ENCODE measurements around the gene MRPS31. TPM values are rescaled to one million over a fixed set of nuclear protein-coding genes. Genes with fewer than 3 reads are reported as not detected.

MRPS31 gene
- total RNA-seq, 2 donors from 2014 or later = 19.2 to 19.9 TPM

DNA sequence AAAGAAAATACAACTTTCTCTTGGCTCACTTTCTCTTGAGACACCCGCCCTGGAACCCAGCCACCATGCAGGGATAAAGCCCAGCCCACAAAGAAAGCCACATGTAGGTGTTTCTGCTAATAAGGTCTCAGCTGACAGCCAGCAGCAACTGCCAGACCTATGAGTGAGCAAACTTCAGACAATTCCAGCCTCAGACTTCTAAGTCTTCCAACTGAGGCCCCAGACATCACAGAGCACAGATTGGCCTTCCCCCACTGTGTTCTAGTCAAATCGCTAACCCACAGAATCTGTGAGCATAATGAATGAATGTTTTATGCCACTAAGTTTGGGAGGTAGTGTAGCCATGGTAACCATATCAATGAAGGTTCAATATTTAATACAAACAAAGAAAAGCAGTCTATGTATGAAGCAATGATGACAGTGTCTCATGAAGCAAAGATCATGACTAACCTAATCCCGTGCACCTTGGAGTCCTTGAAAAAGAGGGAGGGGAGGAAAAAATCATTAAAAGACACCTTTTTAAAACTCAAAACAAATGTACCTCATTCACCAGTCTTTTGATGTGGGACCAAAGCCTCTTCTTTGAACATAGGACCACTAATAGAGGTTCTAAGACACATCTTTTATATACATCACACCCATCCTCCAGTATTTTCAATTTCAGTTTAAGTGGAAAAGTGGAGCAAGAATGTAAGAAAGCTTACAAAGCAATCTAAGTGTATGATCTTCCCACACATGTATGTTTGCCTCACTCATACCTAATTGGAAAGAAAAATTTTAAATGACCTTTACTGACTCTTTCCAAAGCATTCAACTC, 6.2 kb downstream of the MRPS31 start:
- no peak for TF ChIP-seq POLR2AphosphoS5 (IDR thresholded peaks at IDR 0.05)
- TF ChIP-seq, protein P1, sequence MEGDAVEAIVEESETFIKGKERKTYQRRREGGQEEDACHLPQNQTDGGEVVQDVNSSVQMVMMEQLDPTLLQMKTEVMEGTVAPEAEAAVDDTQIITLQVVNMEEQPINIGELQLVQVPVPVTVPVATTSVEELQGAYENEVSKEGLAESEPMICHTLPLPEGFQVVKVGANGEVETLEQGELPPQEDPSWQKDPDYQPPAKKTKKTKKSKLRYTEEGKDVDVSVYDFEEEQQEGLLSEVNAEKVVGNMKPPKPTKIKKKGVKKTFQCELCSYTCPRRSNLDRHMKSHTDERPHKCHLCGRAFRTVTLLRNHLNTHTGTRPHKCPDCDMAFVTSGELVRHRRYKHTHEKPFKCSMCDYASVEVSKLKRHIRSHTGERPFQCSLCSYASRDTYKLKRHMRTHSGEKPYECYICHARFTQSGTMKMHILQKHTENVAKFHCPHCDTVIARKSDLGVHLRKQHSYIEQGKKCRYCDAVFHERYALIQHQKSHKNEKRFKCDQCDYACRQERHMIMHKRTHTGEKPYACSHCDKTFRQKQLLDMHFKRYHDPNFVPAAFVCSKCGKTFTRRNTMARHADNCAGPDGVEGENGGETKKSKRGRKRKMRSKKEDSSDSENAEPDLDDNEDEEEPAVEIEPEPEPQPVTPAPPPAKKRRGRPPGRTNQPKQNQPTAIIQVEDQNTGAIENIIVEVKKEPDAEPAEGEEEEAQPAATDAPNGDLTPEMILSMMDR (IDR thresholded peaks at IDR 0.05) = no peak
- TF ChIP-seq POLR2A (IDR thresholded peaks at IDR 0.05) = no peak
- Histone ChIP-seq H3K36me3 (no peaks in the 10 kb centered on the region), H3K9me3 (no peaks in the 10 kb centered on the region), H3K4me1 (replicated peaks) (no peaks in the 10 kb centered on the region), H3K27me3 (replicated peaks; ENCODE audit: insufficient read depth) (no peaks in the 10 kb centered on the region), H3K27ac (no peak overlapping the region), H3K4me3 (no peak overlapping the region)
- no peak for DNase-seq (ENCODE audit: low spot score)
- 79% methylated on average over 3 of the region's 3 CpGs for WGBS
- intact Hi-C loops (cut with DNase I) = no loop called here

DNA sequence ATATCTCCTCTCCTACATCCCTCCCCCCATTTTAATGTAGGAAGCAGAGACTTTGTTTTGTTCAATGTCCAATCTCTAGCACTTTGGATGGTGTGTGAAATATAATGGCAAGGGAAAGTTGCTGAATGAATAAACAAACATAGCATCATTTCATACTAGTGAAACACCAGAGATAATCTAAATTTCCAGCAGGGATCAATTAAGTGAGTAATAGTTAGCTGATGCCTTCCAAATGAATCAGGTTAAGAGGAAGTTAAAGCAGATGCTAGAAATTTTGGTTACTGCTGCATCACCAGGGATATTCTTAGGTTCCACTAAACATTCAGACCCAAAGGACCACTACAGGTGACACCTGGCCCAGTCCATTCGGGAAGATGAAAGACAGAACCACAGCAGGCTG, 8.1 kb downstream of the MRPS31 start:
- TF ChIP-seq POLR2A (IDR thresholded peaks at IDR 0.05) = no peak
- DNase-seq (ENCODE audit: low spot score) = no peak
- intact Hi-C loops (cut with DNase I) = no loop called here

DNA sequence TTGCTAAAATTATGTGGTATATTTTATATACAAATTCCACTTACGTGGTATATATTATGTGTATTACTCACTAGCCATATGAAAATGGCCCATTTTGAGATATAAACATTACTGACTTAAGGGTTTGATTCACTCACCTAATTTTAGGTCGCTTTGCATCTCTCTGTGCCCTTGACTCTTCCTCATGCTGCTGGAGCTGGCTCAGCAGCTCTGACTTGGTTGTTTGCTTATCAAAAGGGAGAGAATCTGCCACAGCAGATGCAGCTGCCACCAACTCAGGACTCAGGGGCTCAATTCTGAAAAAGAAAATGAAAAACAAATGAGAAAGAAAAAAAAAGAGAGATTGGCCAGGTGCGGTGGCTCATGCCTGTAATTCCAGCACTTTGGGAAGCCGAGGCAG, 12.2 kb downstream of the MRPS31 start:
- Histone ChIP-seq H3K9me3 (no peaks in the 10 kb centered on the region), H3K4me3 (no peak overlapping the region), H3K27ac (no peak overlapping the region), H3K36me3 (no peaks in the 10 kb centered on the region), H3K4me1 (replicated peaks) (no peaks in the 10 kb centered on the region), H3K27me3 (replicated peaks; ENCODE audit: insufficient read depth) (no peaks in the 10 kb centered on the region)
- intact Hi-C loops (cut with DNase I) = no loop called here
- no peak for DNase-seq (ENCODE audit: low spot score)
- 98% methylated on average over 4 of the region's 4 CpGs for WGBS
- TF ChIP-seq POLR2A (IDR thresholded peaks at IDR 0.05) = no peak
- TF ChIP-seq, protein P1 (IDR thresholded peaks at IDR 0.05) = no peak
- no peak for TF ChIP-seq POLR2AphosphoS5 (IDR thresholded peaks at IDR 0.05)

More for the DNA sequence above, 8.1 kb downstream of the MRPS31 start:
- Histone ChIP-seq H3K27ac (no peak overlapping the region), H3K36me3 (no peaks in the 10 kb centered on the region), H3K4me1 (replicated peaks) (no peaks in the 10 kb centered on the region), H3K27me3 (replicated peaks; ENCODE audit: insufficient read depth) (no peaks in the 10 kb centered on the region), H3K9me3 (no peaks in the 10 kb centered on the region), H3K4me3 (no peak overlapping the region)
- WGBS = 91% methylated on average over 1 of the region's 1 CpG

DNA sequence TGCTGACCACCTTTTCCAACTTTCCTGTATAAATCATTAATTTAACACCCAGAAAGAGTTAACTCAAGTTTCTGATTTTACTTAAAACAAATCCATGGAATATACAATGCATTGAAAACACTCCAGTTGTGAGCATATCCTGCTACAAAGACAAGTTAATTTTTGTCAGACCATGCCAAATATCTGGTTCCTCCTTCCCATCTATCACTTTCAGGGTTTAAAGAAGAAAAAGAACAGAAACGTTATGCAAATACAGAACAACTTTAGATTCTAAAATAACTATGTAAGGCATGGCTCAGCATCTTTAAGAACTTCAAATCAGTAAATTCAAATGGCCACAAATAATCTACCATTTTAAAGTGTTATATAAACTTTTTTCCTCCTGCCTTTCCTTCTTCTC, 14.9 kb downstream of the MRPS31 start:
- Histone ChIP-seq H3K4me3 (no peak overlapping the region), H3K36me3 (no peaks in the 10 kb centered on the region), H3K27me3 (replicated peaks; ENCODE audit: insufficient read depth) (no peaks in the 10 kb centered on the region), H3K27ac (no peak overlapping the region), H3K9me3 (no peaks in the 10 kb centered on the region), H3K4me1 (replicated peaks) (no peaks in the 10 kb centered on the region)
- WGBS = 67% methylated on average over 1 of the region's 1 CpG
- intact Hi-C loops (cut with DNase I) = no loop called here
- TF ChIP-seq, protein P1 (IDR thresholded peaks at IDR 0.05) = no peak
- TF ChIP-seq POLR2AphosphoS5 (IDR thresholded peaks at IDR 0.05) = no peak
- no peak for TF ChIP-seq POLR2A (IDR thresholded peaks at IDR 0.05)
- no peak for DNase-seq (ENCODE audit: low spot score)

DNA sequence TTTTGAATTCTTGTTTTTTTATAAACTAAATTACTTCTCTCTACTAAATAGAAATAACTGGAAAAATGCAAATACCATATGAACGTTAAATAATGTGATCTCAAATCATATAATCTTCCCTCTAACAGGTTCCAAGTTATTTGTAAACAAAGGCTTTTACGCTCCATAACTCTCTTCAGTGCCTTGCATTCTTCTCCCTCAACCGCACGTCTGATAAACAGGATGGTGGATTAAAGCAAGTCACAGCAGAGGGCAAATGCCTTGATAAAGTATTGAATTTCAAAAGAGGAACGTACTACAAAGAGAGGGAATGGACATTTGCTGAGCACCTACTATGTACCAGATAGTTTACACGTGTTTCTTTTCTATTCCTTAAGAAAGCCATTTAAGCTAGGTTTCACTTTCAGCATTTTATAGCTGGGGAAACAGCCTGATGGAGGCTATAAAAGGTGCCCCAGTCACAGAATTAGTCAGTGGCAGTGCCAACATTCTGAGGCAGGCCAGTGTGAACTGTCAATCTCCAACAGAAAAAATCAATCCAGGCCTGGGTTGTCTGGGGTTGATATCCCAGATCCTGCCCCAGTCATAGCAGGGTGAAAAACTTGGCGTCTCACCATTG, 15.8 kb downstream of the MRPS31 start:
- TF ChIP-seq, protein P1 (IDR thresholded peaks at IDR 0.05) = no peak
- TF ChIP-seq POLR2AphosphoS5 (IDR thresholded peaks at IDR 0.05) (no peak), POLR2A (IDR thresholded peaks at IDR 0.05) (no peak)
- Histone ChIP-seq H3K9me3 (no peaks in the 10 kb centered on the region), H3K27me3 (replicated peaks; ENCODE audit: insufficient read depth) (no peaks in the 10 kb centered on the region), H3K4me1 (replicated peaks) (no peaks in the 10 kb centered on the region), H3K27ac (no peak overlapping the region), H3K36me3 (no peaks in the 10 kb centered on the region), H3K4me3 (no peak overlapping the region)
- 67% methylated on average over 7 of the region's 7 CpGs for WGBS
- DNase-seq (ENCODE audit: low spot score) = no peak
- intact Hi-C loops (cut with DNase I) = no loop called here

All from prostate gland (tissue), 2 donors.